ENCODE data around the gene ERN1. TPM values are rescaled to one million over a fixed set of nuclear protein-coding genes. Genes with fewer than 3 reads are reported as not detected.
A peak's percentile ranks its signal among the peaks of the same experiment; 100 is the strongest.

Gene ERN1
- total RNA-seq, 1 donor: 13.3 TPM

- H3K4me3 ChIP-seq (ENCODE audit: low read depth, low read length): no peak overlapping the region
- no peak for TF ChIP-seq CTCF (IDR thresholded peaks at IDR 0.05; ENCODE audit: insufficient read depth, low read length)
- no peak for DNase-seq (ENCODE audit: low read depth)
Observed at GRCh38 chr17:64077379-64077778, 52.6 kb downstream of the ERN1 start.

DNA sequence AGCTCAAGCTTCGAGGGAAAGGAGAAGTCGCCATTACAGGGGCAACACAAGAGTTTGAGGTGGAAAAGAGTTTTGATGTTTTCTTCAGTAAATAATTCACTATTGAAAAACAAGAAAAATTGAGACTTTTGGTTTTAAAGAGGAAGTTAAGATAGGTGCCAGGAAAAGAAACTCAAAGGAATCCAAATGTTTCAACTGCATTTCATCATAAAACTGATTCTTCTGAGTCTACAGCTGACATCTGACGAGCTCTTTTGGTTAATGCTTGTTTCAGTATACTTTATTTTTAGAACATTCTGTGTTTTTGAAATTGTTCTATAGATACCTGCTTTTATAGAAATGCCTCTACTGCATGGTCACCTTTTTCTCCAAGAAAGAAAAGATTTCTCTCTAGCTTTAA lies 54.0 kb downstream of the ERN1 start:
- no peak for TF ChIP-seq CTCF (IDR thresholded peaks at IDR 0.05; ENCODE audit: insufficient read depth, low read length)
- H3K4me3 ChIP-seq (ENCODE audit: low read depth, low read length): no peak overlapping the region
- DNase-seq (ENCODE audit: low read depth): peak; percentile 72

DNA sequence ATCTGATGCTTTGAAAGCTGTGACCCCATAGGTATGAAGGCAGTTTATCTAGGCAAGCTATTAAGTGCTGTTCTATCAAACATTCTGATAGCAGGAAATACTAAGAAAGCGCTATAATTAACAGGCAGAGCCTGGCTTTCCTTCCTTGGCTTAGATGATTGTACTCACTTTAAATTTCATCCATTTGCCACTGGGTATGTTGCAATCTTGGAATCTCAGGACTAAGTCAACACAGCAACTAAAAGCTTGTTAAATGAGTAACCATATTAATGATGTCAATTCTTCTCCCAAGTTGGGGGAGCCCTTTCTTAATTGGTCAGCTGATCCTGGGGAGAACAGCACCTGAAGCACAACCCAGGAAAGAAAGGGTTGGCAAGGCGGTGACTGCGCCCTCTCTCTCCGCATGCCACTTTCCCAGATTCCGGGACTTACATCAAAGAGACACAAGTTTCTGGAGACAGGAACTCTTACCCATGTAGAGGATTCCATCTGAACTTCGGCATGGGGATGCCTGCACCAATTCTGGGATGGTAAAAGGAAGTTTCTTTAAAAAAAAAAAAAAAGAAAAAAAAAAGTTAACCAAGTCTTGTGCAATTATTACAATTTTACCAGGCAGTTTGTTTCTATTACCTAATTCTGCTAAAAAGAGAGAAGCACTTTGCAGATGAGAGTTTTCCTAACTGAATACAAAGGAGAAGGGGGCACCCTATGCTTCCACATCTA lies 55.1 kb downstream of the ERN1 start:
- DNase-seq (ENCODE audit: low read depth): peak; percentile 83
- no peak for TF ChIP-seq CTCF (IDR thresholded peaks at IDR 0.05; ENCODE audit: insufficient read depth, low read length)
- no peak overlapping the region for H3K4me3 ChIP-seq (ENCODE audit: low read depth, low read length)

DNA sequence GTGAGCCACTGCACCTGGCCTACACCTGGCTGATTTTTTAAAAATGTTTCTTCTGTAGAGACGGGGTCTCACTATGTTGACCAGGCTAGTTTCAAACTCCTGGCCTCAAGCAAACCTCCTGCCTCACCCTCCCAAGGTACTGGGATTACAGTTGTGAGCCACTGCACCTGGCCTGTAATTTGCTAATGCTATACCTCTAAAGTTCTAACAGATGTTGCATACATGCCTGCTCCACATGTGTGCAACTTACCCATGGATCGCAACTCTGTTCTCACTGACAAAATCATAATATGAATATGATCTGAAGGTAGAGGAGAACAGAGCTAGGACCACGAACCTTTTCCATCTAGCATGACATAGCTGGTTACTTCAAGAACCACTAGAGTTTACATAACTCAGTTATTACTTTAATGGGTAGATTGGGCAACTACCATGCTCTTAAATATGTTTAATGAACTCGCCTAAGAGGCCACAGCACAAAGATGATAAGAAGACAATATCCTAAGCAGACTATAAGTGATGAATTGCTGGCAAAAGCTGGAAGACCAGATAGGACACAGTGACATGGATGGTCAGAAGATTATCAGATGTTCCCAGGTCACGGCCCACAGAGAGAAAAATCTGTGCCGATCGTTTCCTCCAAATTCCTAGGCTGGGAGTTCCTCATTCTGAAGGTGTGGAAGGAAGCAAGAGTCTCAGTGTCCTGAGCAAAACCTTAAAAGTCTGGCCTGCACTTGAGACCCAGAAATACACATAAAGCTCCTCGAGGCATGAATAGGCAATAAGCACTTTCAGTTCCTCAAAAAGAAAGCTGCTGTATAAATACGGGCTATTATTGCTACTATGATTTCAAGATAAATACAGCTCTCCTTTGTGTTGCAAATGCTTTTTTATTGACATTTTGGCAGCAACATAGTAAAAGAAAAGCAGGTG lies 55.9 kb downstream of the ERN1 start:
- H3K4me3 ChIP-seq (ENCODE audit: low read depth, low read length): no peak overlapping the region
- no peak for TF ChIP-seq CTCF (IDR thresholded peaks at IDR 0.05; ENCODE audit: insufficient read depth, low read length)
- no peak for DNase-seq (ENCODE audit: low read depth)

DNA sequence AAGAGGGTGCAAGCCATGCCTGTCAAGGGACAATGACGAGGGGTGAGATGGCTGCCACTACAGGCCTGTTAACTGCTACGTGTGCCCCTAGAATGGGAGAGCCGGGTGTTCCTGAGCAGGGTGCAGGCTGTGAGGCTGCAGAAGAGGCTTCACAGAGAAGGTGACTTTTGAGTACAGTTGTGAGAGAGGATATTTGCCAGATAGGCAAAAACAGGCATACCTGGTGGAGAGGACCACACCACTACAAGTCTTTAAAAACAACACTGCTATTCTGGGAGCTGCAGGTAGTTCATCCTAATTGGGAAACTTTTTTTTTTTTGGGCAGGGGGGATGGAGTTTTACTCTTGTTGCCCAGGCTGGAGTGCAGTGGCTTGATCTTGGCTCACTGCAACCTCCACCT lies 58.8 kb downstream of the ERN1 start:
- no peak overlapping the region for H3K4me3 ChIP-seq (ENCODE audit: low read depth, low read length)
- DNase-seq (ENCODE audit: low read depth): no peak
- TF ChIP-seq CTCF (IDR thresholded peaks at IDR 0.05; ENCODE audit: insufficient read depth, low read length): no peak

- TF ChIP-seq CTCF (IDR thresholded peaks at IDR 0.05; ENCODE audit: insufficient read depth, low read length): no peak
- no peak overlapping the region for H3K4me3 ChIP-seq (ENCODE audit: low read depth, low read length)
- DNase-seq (ENCODE audit: low read depth): no peak
Observed at GRCh38 chr17:64070213-64070612, 59.7 kb downstream of the ERN1 start.

Measured in fibroblast of the aortic adventitia (primary cell).